Measurements from ENCODE around the gene GRM4. TPM values are rescaled to one million over a fixed set of nuclear protein-coding genes. Genes with fewer than 3 reads are reported as not detected.

GRM4 gene
- total and polyA plus RNA-seq, 9 donors: 1.1 to 4.8 (median 1.9) TPM

- 60% methylated on average over 4 of the region's 8 CpGs for WGBS (ENCODE audit: insufficient coverage)
- H3K9me3 ChIP-seq (replicated peaks; ENCODE audit: control insufficient read depth, low read depth, low read length): no peaks in the 10 kb centered on the region
- H3K27ac ChIP-seq (ENCODE audit: low read length): peak overlapping the region; percentile 84
- DNase-seq: no peak
- peaks cover 53% of the 10 kb centered on the region for H3K4me1 ChIP-seq (ENCODE audit: control insufficient read depth, insufficient read depth, low read length)
- peaks cover 84% of the 10 kb centered on the region for H3K27me3 ChIP-seq (ENCODE audit: control insufficient read depth, insufficient read depth, low read length)
- no peaks in the 10 kb centered on the region for H3K36me3 ChIP-seq (ENCODE audit: control insufficient read depth, insufficient read depth, low read length)
- H3K4me3 ChIP-seq (ENCODE audit: low read length): no peak overlapping the region
Observed at GRCh38 chr6:34148631-34149451, 3.0 kb upstream of the GRM4 start.

DNA sequence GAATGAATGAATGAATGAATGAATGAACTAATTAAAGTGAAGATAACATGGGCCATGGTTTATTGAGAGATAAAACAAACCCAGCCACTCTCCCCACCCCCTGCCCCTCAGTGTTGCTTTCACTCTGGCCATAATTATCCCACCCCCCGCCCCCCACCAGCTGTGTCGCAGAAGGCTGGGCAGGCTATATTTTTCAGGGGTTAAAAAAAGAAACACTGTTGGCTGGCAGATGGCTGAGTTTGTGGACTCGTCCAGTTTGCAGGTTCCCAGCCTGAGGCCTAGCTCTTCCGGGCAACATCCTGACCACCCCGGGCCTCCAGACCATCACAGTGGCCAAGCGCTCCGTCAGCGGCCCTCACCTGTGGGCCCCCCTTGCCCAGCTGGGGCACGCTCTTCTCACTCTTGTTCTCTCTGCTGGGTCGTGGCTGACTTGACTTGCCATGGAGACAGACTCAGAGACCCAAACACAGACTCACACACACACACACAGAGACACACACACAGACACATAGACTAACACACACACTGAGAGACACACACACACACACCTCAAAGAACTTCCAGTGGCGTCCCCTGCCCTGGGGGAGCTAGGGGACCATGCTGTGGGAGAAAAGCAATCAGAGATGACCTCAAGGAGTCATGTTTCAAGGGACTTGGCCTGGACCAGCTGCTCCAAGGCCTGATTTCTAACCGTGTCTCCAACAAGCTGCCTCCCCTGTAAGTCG is 2.2 kb upstream of the GRM4 start:
- WGBS (ENCODE audit: insufficient coverage): 25% methylated on average over 9 of the region's 13 CpGs
- peaks cover 85% of the 10 kb centered on the region for H3K27me3 ChIP-seq (ENCODE audit: control insufficient read depth, insufficient read depth, low read length)

DNA sequence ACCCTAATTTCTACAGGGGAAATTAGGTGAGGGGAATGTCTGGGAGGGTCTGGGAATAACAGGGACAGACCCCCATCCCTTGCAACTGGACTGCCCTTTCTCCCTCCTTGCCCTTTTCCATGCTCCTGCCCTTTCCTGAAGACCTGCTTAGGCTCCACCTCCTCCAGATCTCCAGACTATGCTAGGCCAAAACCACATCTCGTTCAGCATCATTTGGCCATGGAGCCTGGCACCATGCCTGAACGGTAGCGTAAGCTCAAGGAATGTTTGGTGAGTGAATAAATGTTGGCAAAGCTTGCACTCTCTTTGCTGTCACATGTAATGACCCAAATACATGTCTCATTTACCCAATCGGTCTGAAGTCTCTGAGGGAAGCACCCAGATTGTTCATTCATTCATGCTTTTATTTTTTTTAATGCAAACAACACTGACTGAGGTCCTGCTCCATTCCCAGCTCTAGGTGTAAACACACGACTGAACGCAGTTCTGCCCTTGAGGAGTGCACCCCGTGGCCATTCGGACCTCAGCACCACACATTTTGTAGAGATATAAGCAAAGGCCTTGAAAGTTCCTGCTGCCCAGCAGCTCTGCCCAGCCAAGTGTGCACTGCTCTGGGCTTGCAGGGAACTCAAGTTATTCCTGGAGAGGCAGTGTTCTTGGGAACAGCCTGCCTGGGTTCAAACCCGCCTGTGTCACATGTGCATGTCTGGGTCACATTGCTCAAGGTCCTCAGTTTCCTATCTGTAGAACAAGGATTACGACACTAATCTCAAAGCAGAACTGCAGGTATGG is 1.1 kb upstream of the GRM4 start:
- DNase-seq: no peak
- Histone ChIP-seq H3K36me3 (ENCODE audit: control insufficient read depth, insufficient read depth, low read length) (no peaks in the 10 kb centered on the region), H3K27me3 (ENCODE audit: control insufficient read depth, insufficient read depth, low read length) (peaks cover 87% of the 10 kb centered on the region), H3K4me1 (ENCODE audit: control insufficient read depth, insufficient read depth, low read length) (peaks cover 64% of the 10 kb centered on the region), H3K27ac (ENCODE audit: low read length) (peak overlapping the region; percentile 48), H3K9me3 (replicated peaks; ENCODE audit: control insufficient read depth, low read depth, low read length) (no peaks in the 10 kb centered on the region), H3K4me3 (ENCODE audit: low read length) (no peak overlapping the region)
- WGBS (ENCODE audit: insufficient coverage): 94% methylated on average over 5 of the region's 10 CpGs

More for the DNA sequence above, 2.2 kb upstream of the GRM4 start:
- Histone ChIP-seq H3K4me1 (ENCODE audit: control insufficient read depth, insufficient read depth, low read length) (peaks cover 59% of the 10 kb centered on the region), H3K9me3 (replicated peaks; ENCODE audit: control insufficient read depth, low read depth, low read length) (no peaks in the 10 kb centered on the region), H3K4me3 (ENCODE audit: low read length) (no peak overlapping the region), H3K36me3 (ENCODE audit: control insufficient read depth, insufficient read depth, low read length) (no peaks in the 10 kb centered on the region), H3K27ac (ENCODE audit: low read length) (peak overlapping the region; percentile 84)
- peak; percentile 47 for DNase-seq

DNA sequence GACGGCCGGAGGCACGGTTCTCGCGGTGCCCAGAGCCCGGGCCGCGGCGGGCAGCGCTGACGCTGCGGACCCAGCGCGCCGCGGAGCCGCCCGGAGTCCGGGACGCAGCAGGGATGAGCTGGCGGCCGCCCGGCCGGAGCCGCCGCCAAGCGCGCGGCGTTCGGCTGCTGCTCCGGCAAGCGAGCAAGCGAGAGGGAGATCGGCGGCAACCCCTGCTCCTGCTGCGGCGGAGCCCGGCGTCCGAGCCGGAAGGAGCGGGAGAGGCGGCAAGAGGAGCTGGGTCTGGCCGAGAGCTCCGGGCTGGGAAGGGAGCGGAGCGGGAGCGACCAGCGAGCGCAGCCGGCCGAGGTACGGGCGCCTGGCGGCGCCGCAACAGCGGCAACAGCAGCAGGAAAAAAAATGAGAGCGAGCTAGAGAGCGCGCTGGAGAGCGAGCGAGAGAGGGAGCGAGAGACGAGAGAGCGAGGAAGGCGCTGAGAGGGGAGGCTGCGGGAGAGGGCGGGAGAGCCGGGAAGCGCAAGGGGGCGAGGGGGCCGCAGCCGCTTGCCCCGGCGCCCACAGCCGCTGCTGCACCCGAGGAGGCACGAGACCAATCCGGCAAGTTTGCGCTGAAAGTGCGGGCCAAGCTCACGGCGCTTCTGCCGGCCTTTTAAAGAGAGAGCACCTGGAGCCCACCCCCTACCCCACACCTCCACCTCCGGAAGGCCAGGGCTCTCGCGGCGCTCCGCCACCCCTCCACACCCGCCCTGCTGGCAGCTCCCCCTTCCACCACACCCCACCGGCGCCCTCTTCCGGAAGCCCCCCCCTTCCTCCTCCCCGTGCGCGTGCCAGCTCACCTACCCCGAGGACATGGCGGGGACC is 496 bp downstream of the GRM4 start:
- Histone ChIP-seq H3K27me3 (ENCODE audit: control insufficient read depth, insufficient read depth, low read length) (peaks cover 86% of the 10 kb centered on the region), H3K27ac (ENCODE audit: low read length) (no peak overlapping the region)
- DNase-seq: peak; percentile 68

DNA sequence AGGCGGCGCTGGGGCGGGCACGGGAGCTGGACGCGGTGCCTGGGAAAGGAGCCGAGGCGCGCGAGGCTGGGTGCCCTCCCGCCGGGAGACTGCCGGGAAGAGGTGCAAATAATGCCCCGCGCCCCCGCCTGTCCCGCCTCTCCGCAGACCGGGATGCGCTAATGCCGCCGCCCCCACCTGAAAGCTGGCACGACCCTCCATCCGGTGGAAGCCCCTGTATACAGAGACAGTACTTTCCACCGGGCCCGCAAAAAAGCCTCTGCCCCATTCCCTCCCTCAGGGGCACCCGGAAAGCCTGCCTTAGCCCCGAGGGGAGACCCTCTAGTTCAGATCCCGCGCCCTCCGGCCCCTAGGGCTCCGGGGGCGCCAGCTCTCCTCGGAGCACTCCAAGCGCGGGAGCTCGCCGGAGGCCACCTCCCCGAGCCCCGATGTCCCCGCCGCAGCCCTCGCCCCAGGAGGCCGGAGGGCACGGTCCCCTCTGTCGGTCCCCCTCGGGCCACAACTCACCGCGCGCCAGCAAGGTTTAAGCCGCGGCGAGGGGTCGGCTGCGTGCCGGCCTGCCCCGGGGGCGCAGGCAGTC is 1.2 kb downstream of the GRM4 start:
- peaks cover 67% of the 10 kb centered on the region for H3K4me1 ChIP-seq (ENCODE audit: control insufficient read depth, insufficient read depth, low read length)
- H3K4me3 ChIP-seq (ENCODE audit: low read length): peak overlapping the region; percentile 21
- no peaks in the 10 kb centered on the region for H3K36me3 ChIP-seq (ENCODE audit: control insufficient read depth, insufficient read depth, low read length)
- under 1% methylated on average over 58 of the region's 58 CpGs for WGBS (ENCODE audit: insufficient coverage)
- no peak for DNase-seq
- H3K9me3 ChIP-seq (replicated peaks; ENCODE audit: control insufficient read depth, low read depth, low read length): no peaks in the 10 kb centered on the region
- H3K27ac ChIP-seq (ENCODE audit: low read length): no peak overlapping the region
- H3K27me3 ChIP-seq (ENCODE audit: control insufficient read depth, insufficient read depth, low read length): peaks cover 85% of the 10 kb centered on the region

More for the DNA sequence above, 496 bp downstream of the GRM4 start:
- Histone ChIP-seq H3K4me3 (ENCODE audit: low read length) (peak overlapping the region; percentile 14), H3K9me3 (replicated peaks; ENCODE audit: control insufficient read depth, low read depth, low read length) (no peaks in the 10 kb centered on the region), H3K36me3 (ENCODE audit: control insufficient read depth, insufficient read depth, low read length) (no peaks in the 10 kb centered on the region), H3K4me1 (ENCODE audit: control insufficient read depth, insufficient read depth, low read length) (peaks cover 70% of the 10 kb centered on the region)
- under 1% methylated on average over 100 of the region's 100 CpGs for WGBS (ENCODE audit: insufficient coverage)

GRCh38 chr6:34143884-34144580 is 1.9 kb downstream of the GRM4 start:
- H3K4me1 ChIP-seq (ENCODE audit: control insufficient read depth, insufficient read depth, low read length): peaks cover 61% of the 10 kb centered on the region
- H3K27me3 ChIP-seq (ENCODE audit: control insufficient read depth, insufficient read depth, low read length): peaks cover 87% of the 10 kb centered on the region
- peak; percentile 38 for DNase-seq
- no peaks in the 10 kb centered on the region for H3K36me3 ChIP-seq (ENCODE audit: control insufficient read depth, insufficient read depth, low read length)
- no peaks in the 10 kb centered on the region for H3K9me3 ChIP-seq (replicated peaks; ENCODE audit: control insufficient read depth, low read depth, low read length)
- 0% methylated on average over 46 of the region's 63 CpGs for WGBS (ENCODE audit: insufficient coverage)
- peak overlapping the region; percentile 21 for H3K4me3 ChIP-seq (ENCODE audit: low read length)
- no peak overlapping the region for H3K27ac ChIP-seq (ENCODE audit: low read length)

GRCh38 chr6:34143196-34143883 is 2.5 kb downstream of the GRM4 start:
- Histone ChIP-seq H3K27ac (ENCODE audit: low read length) (no peak overlapping the region), H3K4me1 (ENCODE audit: control insufficient read depth, insufficient read depth, low read length) (peaks cover 54% of the 10 kb centered on the region), H3K27me3 (ENCODE audit: control insufficient read depth, insufficient read depth, low read length) (peaks cover 87% of the 10 kb centered on the region), H3K4me3 (ENCODE audit: low read length) (peak overlapping the region; percentile 21), H3K36me3 (ENCODE audit: control insufficient read depth, insufficient read depth, low read length) (no peaks in the 10 kb centered on the region), H3K9me3 (replicated peaks; ENCODE audit: control insufficient read depth, low read depth, low read length) (no peaks in the 10 kb centered on the region)
- DNase-seq: no peak
- 51% methylated on average over 11 of the region's 23 CpGs for WGBS (ENCODE audit: insufficient coverage)

DNA sequence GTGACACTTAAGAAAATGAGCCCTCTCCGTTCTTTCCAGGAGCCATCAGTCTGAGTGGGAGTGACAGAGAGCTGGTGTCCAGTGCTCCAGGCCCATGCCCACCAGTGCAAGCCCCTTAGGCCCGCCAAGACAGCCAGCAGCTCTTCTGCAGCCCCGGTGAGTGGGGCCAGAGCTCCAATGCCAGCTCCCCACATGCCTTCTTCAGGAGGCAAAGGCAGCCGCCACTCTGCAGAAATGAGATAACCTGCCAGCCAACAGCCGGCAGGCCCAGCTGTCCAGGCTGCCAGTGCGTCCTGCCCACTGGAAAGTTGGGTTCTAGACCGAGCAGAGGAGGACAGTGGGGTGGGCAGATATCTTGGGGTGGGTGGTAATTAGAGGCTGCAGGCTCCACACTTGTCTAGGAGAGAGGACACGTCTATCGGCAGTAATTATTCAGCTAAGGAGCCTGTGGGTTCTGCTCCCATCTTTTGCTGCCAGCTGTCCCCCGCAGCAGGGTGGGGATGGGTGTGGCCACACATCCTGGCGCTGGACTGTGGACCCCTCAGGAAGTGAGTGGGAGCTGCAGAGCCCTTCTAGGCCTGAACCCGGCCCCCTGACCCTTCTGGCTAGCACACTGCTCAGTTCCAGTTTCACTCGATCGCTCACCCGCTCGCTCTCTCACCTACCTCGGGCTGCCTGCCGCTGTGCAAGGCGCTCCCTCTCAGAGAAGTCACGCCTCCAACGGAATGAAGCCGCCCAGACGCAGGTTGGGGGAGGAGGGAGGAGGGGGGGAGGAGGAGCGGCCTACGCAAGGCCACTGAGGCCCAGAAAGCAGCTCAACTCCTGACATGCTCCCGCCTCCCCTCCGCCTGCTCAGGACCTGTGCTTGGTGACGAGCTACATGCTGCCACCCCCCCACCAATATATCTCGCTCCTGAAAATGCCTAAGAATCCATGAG is 3.6 kb downstream of the GRM4 start:
- peaks cover 47% of the 10 kb centered on the region for H3K4me1 ChIP-seq (ENCODE audit: control insufficient read depth, insufficient read depth, low read length)
- H3K36me3 ChIP-seq (ENCODE audit: control insufficient read depth, insufficient read depth, low read length): no peaks in the 10 kb centered on the region
- H3K9me3 ChIP-seq (replicated peaks; ENCODE audit: control insufficient read depth, low read depth, low read length): no peaks in the 10 kb centered on the region
- H3K27me3 ChIP-seq (ENCODE audit: control insufficient read depth, insufficient read depth, low read length): peaks cover 86% of the 10 kb centered on the region
- 37% methylated on average over 11 of the region's 29 CpGs for WGBS (ENCODE audit: insufficient coverage)
- H3K4me3 ChIP-seq (ENCODE audit: low read length): no peak overlapping the region
- no peak overlapping the region for H3K27ac ChIP-seq (ENCODE audit: low read length)
- DNase-seq: no peak
